DOHH2 (cell line): ENCODE data around the gene RAB15.

Experiments
- H3F3A ChIP-seq: fragments of 200-600 bp; sonication (generic), shearing (Covaris generic); 2 replicates; pipeline ENCODE4 v1.6.0; 2016; ENCODE audit warnings: antibody characterized with exemption, mild to moderate bottlenecking; ENCODE audit not compliant: control insufficient read depth, insufficient read depth
- H3K27ac ChIP-seq: fragments of 200-600 bp; sonication (generic); 2 replicates; pipeline ENCODE4 v1.5.1; 2014; ENCODE audit warnings: low read depth, mild to moderate bottlenecking, low read length, moderate library complexity
- H3K27me3 ChIP-seq: fragments of 200-600 bp; sonication (generic); 2 replicates; pipeline ENCODE4 v1.6.1; 2014; ENCODE audit warnings: mild to moderate bottlenecking, low read length, mixed read lengths; ENCODE audit not compliant: control insufficient read depth
- H3K36me3 ChIP-seq: fragments of 200-600 bp; sonication (generic); 2 replicates; pipeline ENCODE4 v1.6.1; 2014; ENCODE audit warnings: mild to moderate bottlenecking, low read length, moderate library complexity, mixed read lengths; ENCODE audit not compliant: control insufficient read depth
- H3K4me1 ChIP-seq: fragments of 200-600 bp; sonication (generic); 2 replicates; pipeline ENCODE4 v1.6.1; 2014; ENCODE audit warnings: mild to moderate bottlenecking, low read length, mixed read lengths; ENCODE audit not compliant: control insufficient read depth
- H3K4me2 ChIP-seq: fragments of 200-600 bp; sonication (generic); 2 replicates; pipeline ENCODE4 v1.6.0; 2014; ENCODE audit warnings: mild to moderate bottlenecking, low read length, moderate library complexity
- H3K4me3 ChIP-seq: fragments of 200-600 bp; sonication (generic); 2 replicates; pipeline ENCODE4 v1.5.1; 2014; ENCODE audit warnings: mild to moderate bottlenecking, low read length, mixed read lengths
- H3K79me2 ChIP-seq: fragments of 200-600 bp; sonication (generic); 2 replicates; pipeline ENCODE4 v1.6.1; 2014; ENCODE audit warnings: mild to moderate bottlenecking, low read length, mixed read lengths; ENCODE audit not compliant: control insufficient read depth
- H3K9me2 ChIP-seq: fragments of 200-600 bp; sonication (generic); replicated peaks from 2 replicates; pipeline ENCODE4 v1.6.1; 2014; ENCODE audit warnings: mild to moderate bottlenecking, low read length, mixed read lengths; ENCODE audit not compliant: control insufficient read depth
- H3K9me3 ChIP-seq: fragments of 200-600 bp; sonication (generic); 2 replicates; pipeline ENCODE4 v1.6.1; 2014; ENCODE audit warnings: antibody characterized with exemption, low read length, mixed read lengths; ENCODE audit not compliant: control insufficient read depth, insufficient read depth
- H4K20me1 ChIP-seq: fragments of 200-600 bp; sonication (generic); 2 replicates; pipeline ENCODE4 v1.6.0; 2014; ENCODE audit warnings: low read depth, mild to moderate bottlenecking, antibody characterized with exemption, low read length, moderate library complexity; ENCODE audit not compliant: control insufficient read depth, insufficient read depth
- CTCF ChIP-seq: fragments of 200-600 bp; sonication (generic); IDR thresholded peaks from one replicate; pipeline ENCODE4 v1.5.1; 2014; ENCODE audit warnings: antibody characterized with exemption, mild to moderate bottlenecking, low read depth, low read length; ENCODE audit not compliant: poor library complexity, severe bottlenecking
- EZH2phosphoT487 ChIP-seq: fragments of 200-600 bp; sonication (generic); IDR thresholded peaks from 2 replicates; pipeline ENCODE4 v1.6.1; 2017; ENCODE audit warnings: borderline replicate concordance, mild to moderate bottlenecking, antibody characterized with exemption, low read length, moderate library complexity, mixed read lengths

RAB15 gene

GRCh38 chr14:64971943-64972791, at the start of gene RAB15:
RAB15 (minus strand) TSS chr14:64972336; CDS start chr14:64972076, 260 bp downstream.
- H3K27me3 ChIP-seq: peaks cover 35% of the 10 kb centered on the region
- H3K79me2 ChIP-seq: no peaks in the 10 kb centered on the region
- peak within 1 kb of the TSS; percentile 70 for H3K4me3 ChIP-seq
- no peaks in the 10 kb centered on the region for H3F3A ChIP-seq
- H4K20me1 ChIP-seq: no peaks in the 10 kb centered on the region
- H3K27ac ChIP-seq: no peak within 1 kb of the TSS
- H3K4me2 ChIP-seq: peak within 1 kb of the TSS; percentile 69
- H3K36me3 ChIP-seq: no peaks in the 10 kb centered on the region
- H3K9me3 ChIP-seq: no peaks in the 10 kb centered on the region
- no peaks in the 10 kb centered on the region for H3K9me2 ChIP-seq
- TF ChIP-seq CTCF (no peak), EZH2phosphoT487 (no peak; the same call in 1 of the 2 replicates)
- peaks cover 4% of the 10 kb centered on the region; the same call in 1 of the 2 replicates for H3K4me1 ChIP-seq

GRCh38 chr14:65019944-65020566, 47.9 kb upstream of the RAB15 start:
- TF ChIP-seq CTCF (peak; percentile 55), EZH2phosphoT487 (no peak)
- Histone ChIP-seq H3K79me2 (no peaks in the 10 kb centered on the region), H3K27ac (no peak overlapping the region), H3K4me2 (no peak overlapping the region), H4K20me1 (no peaks in the 10 kb centered on the region), H3K4me1 (no peaks in the 10 kb centered on the region), H3K27me3 (no peaks in the 10 kb centered on the region), H3K4me3 (no peak overlapping the region), H3K36me3 (peaks cover 8% of the 10 kb centered on the region), H3F3A (no peaks in the 10 kb centered on the region), H3K9me2 (no peaks in the 10 kb centered on the region), H3K9me3 (no peaks in the 10 kb centered on the region)

- TF ChIP-seq CTCF (no peak), EZH2phosphoT487 (no peak)
These were observed 44.3 kb upstream of the RAB15 start for GRCh38 chr14:65016471-65016870.

More at GRCh38 chr14:65016471-65016870, 44.3 kb upstream of the RAB15 start:
- no peaks in the 10 kb centered on the region for H3K4me1 ChIP-seq
- no peaks in the 10 kb centered on the region for H3K79me2 ChIP-seq
- no peak overlapping the region for H3K4me2 ChIP-seq
- H3K9me3 ChIP-seq: no peaks in the 10 kb centered on the region
- no peak overlapping the region for H3K27ac ChIP-seq
- H3F3A ChIP-seq: no peaks in the 10 kb centered on the region
- peaks cover 8% of the 10 kb centered on the region for H3K36me3 ChIP-seq
- no peak overlapping the region for H3K4me3 ChIP-seq
- H3K27me3 ChIP-seq: no peaks in the 10 kb centered on the region
- no peaks in the 10 kb centered on the region for H4K20me1 ChIP-seq
- H3K9me2 ChIP-seq: no peaks in the 10 kb centered on the region
